Measurements from ENCODE around the gene GSE1.

DNA sequence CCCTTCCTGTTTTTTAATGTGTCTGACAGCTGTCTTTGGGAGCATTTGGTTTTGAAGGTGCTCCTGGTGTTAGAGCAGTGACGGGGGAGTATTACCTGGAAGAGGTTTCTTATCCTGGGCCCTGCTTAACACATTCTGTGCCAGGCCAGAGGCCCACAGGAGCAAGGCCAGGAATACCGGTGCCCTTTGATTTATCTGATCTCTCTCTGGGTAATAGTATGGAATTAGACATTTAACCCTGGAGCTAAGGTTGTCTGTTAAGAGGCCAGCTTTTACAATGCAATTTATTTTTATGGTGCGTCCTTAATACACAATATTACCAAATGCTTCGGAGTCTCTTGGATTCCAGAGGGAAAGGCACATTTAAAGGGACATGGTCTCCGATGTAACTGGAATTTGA is 37.2 kb upstream of the GSE1 start:
- TF ChIP-seq, protein P1, sequence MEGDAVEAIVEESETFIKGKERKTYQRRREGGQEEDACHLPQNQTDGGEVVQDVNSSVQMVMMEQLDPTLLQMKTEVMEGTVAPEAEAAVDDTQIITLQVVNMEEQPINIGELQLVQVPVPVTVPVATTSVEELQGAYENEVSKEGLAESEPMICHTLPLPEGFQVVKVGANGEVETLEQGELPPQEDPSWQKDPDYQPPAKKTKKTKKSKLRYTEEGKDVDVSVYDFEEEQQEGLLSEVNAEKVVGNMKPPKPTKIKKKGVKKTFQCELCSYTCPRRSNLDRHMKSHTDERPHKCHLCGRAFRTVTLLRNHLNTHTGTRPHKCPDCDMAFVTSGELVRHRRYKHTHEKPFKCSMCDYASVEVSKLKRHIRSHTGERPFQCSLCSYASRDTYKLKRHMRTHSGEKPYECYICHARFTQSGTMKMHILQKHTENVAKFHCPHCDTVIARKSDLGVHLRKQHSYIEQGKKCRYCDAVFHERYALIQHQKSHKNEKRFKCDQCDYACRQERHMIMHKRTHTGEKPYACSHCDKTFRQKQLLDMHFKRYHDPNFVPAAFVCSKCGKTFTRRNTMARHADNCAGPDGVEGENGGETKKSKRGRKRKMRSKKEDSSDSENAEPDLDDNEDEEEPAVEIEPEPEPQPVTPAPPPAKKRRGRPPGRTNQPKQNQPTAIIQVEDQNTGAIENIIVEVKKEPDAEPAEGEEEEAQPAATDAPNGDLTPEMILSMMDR (IDR thresholded peaks at IDR 0.05; ENCODE audit: insufficient read depth, low read length) = no peak
- TF ChIP-seq SPI1 (IDR thresholded peaks at IDR 0.05; ENCODE audit: borderline replicate concordance, low read depth) (peak; percentile 40; the same call in 1 of the 2 replicates), POLR2AphosphoS5 (IDR thresholded peaks at IDR 0.05; ENCODE audit: low read depth) (no peak)

Data from HL-60 (cell line).